Stimulated activated CD4-positive, alpha-beta T cell treated with anti-CD3 and anti-CD28 coated beads, Interleukin-12 subunit alpha, Interleukin-12 subunit beta, amount 100 ng/mL, for 4 hours (primary cell): Measurements from ENCODE around the gene GAMT.
"Not testable (repeated sequence)": the region's sequence is repeated elsewhere in the genome, so short reads cannot be mapped to it uniquely, and the experiment has no call there.

Experiments
- DNase-seq: peaks from one replicate; pipeline ENCODE4 v3.0.0-alpha.2; 2020

GAMT gene

GRCh38 chr19:1433119-1434039 lies 32.0 kb upstream of the GAMT start:
- no peak for DNase-seq

GRCh38 chr19:1432507-1432887 lies 31.2 kb upstream of the GAMT start:
- no peak for DNase-seq

GRCh38 chr19:1431759-1432506 lies 30.6 kb upstream of the GAMT start:
- no peak for DNase-seq

- no peak for DNase-seq
These were observed 28.9 kb upstream of the GAMT start for GRCh38 chr19:1430246-1430645.

GRCh38 chr19:1429750-1430149 lies 28.4 kb upstream of the GAMT start:
- no peak for DNase-seq

DNA sequence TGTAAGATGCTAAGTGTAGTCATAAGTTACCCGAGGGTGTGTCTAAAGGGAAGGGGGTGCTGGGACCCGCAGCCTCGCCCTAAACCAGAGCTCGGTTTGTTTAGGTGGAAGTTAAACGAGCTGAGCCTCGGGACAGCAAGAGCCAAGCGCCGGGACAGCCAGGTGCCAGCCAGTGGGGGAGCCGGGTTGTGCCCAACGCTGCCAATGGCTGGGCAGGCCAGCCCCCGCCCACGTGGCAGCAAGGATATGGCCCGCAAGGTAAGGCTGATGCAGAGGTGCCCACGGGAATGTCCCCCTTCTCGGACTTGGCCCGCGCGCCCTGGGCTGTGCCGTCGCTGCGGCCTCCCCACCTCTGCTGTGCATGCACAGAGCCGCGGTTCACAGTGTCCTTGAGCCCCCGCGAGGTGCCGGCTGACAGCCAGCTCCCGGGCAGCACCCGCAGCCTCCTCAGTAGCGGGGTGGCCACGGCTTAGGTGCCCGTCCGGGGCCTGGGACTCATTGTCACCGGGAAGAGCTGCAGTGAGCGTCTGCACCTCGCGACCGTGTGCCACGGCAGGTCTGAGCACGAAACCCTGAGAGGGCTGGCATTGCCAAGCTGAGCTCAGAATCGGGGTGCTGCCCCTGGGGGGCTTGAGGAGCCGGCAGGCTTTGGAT lies 27.5 kb upstream of the GAMT start:
- no peak for DNase-seq

DNA sequence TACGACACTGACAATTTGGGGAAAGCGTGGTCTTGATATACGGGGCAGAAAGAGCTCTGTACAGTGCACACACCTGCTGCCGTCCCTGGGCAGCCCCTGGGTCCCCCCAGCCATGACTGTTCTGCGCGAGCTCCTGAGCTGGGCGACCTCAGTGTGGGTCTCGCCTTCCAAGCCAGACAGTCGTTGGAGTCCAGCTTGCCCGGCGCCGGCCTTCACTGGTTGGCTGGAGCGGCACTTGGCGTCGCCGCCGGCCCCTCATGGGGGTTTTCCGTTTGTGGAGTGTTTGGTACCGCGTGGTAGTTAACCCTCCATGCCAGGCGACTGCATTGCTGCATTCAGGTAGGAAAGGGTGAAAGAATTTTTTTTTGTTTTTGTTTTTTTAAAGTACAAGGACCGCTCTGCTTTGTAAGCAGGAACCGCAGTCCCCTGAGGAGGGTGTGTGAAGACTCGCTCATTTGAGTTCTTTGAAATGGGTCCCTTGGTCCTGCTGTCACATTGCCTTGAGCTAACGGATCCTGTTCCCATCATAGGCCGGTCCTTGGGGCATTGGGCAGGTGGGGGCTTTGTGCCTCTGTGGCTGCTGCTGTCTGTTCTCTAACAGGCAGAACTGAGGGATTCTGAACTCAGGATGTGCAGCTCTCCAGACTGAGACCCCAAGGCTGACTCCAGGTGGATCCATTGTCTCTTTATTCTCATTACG lies 26.0 kb upstream of the GAMT start:
- DNase-seq: no peak

DNA sequence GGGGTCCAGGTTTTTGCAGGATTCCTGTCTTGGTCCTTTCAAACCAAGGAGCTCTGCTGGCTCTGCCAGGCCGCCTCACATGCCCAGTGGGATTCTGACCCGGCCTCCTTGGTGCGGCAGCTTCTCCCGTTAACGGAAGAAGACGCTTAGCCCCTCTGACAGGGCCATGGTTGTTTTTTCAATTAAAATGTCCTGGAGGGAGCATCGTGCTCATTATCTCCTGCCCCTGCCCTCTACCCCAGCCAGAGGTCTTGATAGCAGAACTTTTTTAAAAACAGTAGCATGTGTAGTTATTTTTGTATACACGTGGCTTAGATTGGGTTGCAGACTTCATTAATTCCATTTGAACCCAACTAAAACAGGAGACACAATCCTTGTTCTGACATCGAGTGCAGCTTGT lies 25.4 kb upstream of the GAMT start:
- DNase-seq: no peak

GRCh38 chr19:1425902-1426301 lies 24.6 kb upstream of the GAMT start:
- DNase-seq: no peak

- no peak for DNase-seq
These were observed 23.9 kb upstream of the GAMT start for GRCh38 chr19:1425102-1425837.

- no peak for DNase-seq
These were observed 23.0 kb upstream of the GAMT start for GRCh38 chr19:1424192-1424955.

DNA sequence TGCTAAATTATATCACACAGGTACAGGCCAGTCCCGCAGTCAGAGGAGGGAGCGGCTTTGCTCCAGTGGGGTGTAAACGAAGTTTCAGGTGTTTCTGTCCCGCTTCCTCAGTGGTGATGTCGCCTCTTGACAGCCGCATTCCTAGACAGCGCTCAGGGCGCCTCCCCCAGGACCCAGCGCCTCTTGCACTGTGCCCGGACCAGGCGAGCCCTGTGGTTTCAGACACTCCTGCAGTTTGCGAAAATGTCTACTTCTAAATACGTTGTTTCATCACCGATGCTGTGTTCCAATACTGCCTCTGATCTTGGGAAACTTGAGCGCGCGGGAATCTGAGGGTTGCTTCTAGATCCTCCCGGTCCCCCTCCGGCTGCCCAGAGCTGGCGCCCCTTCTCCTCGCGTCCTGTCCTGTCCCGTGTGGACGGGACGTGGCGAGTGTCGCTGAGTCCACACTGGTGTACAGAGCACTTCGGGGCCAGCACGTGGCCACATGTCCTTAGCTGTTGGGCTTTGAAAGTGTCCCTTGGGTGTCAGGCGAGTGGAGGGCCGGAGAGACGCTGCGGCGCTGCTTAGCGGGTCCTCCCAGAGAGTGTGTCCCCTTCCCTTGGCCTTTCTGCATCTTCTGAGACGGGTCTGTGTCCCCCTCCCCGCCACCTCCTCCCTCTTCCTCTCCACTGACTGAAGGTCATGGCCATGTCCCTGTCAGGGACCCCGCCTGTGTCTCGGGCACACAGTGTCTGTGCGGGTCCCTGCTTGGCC lies 22.3 kb upstream of the GAMT start:
- DNase-seq: no peak

GRCh38 chr19:1422943-1423342 lies 21.6 kb upstream of the GAMT start:
- no peak for DNase-seq

DNA sequence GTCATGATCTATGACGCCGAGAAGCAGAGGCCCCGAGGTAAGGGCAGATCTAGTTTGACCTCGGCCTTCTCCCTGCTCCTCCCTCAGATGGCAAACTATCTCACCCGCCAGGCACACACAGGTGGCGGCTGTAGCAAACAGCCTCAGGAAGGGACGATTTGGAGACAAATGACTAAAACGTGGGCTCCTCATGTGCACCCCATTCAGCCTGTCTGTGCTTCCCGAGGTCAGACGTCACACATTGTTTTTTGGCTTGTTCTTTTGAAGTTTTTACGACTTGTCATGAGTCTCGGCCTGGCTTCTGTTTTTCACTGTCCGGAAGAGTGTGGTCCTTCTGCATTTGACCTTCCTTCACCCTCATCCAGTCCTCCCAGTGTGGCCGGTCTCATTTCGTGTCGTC lies 21.0 kb upstream of the GAMT start:
- no peak for DNase-seq

DNA sequence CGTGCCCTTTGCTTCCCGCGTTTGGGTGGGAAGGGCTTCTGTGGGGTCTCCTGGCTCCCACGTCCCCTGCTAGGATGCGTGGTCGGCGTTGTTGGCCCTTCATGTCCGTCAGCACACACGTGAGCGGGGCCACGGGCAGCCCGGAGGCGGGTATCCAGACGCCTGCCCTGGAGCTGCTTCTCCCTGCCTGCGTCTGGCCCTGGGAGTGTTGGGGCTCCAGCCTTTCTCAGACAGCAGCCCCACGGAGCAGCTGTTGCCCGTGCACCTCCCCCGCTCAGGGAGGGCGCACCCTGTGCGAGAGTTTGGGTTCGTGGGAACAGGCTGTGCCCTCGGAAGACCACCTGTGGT lies 20.6 kb upstream of the GAMT start:
- DNase-seq: no peak

DNA sequence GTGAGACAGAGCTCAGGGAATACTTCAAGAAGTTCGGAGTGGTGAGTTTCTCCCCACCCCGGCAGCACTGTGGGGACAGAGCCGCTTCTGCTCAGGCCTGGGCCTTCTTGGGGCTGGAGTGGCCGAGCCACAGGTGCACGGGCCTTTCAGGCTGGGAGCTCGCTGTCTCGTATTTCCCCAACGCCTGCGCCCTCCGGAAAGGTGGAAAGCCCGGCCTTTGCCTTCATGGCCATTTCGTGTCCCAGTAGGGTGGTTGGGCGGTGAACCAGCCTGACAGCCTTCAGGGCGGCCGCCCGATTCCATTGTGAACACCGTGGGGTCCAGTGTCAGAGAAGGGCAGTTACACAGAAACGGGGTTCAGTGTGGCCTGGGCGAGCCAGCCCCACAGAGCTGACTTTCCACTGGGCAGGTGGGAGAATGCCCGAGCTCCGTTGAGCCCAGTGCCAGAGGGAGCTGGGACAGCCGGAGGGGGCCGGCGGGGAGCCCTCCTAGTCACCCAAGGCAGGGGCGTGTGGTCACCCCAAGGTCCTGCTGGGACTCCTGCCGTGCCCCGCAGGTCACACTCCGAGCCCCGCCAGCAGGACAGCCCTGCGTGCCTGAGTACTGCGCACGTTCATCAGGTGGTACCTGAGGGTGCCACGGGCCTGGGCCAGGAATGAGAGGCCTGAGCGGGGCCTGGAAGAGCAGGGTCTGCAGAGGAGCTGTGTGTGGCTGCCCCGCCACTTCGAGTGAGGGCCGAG lies 20.0 kb upstream of the GAMT start:
- no peak for DNase-seq

GRCh38 chr19:1420590-1420989 lies 19.2 kb upstream of the GAMT start:
- DNase-seq: no peak

DNA sequence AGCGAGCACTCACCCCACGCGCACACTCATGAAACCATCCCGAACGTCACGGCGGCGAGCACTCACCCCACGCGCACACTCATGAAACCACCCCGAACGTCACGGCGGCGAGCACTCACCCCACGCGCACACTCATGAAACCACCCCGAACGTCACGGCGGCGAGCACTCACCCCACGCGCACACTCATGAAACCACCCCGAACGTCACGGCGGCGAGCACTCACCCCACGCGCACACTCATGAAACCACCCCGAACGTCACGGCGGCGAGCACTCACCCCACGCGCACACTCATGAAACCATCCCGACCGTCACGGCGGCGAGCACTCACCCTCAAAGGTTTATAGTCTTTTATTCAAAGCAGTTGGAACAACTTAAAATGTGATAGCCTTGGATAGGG lies 18.7 kb upstream of the GAMT start:
- DNase-seq: not testable (repeated sequence)

DNA sequence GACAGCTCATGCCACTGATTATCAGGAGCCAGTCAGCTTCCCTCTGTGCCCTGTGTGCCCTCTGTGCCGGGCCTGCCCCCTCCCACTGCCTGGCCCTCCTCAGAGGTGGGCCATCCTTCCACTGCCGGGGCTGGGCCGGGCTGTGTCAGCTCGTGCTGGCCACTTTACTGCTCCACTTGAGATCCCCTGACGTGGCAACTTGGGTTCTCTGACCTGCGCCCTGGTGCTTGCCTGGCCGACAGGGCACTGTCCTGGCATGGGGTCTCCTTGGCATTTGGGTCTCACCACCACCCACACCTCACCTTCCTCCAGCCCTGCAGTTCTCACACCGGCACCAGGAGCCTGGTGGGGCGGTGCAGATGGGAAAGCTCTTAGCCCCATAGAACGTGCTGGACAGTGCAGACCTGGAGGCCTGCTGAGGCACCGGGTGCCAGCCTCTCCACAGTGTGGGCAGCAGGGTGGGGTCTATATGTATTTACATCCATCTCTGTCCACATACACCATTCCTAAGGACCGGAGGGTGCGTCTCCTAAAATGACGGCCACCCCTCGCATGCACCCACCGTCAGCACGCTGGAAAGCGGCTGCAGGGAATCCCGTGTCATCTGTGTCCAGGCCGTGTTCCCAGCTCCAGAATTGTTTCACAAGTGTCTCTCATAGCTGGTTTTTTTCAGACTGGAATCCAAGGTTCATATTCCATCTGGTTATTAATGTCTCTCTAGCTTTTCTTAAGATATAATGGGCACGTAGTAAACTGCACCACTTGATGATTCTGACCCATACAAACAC lies 17.8 kb upstream of the GAMT start:
- DNase-seq: no peak

DNA sequence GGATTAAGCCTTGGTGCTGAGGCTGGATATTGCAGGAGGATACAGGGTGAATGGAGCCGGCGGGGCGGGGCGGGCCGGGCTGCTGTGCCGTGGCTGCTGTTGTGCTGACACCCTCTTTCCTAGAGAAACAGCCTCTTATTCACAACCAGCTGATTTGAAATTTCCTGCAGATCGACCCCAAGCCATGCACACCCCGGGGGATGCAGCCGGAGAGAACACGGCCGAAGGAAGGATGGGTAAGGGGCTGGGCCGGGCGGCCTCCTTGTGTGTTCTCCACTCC lies 17.1 kb upstream of the GAMT start:
- no peak for DNase-seq
